Smooth muscle cell (in vitro differentiated cells): Measurements from ENCODE around the gene KLK7. TPM values are rescaled to one million over a fixed set of nuclear protein-coding genes. Genes with fewer than 3 reads are reported as not detected.

Experiments used
- DNase-seq: peaks from one replicate; lab custom pipeline; 2025; ENCODE audit not compliant: unreplicated experiment; lab: John Stamatoyannopoulos, UW
- H2AFZ ChIP-seq: fragments of 200-600 bp; sonication (generic); 2 replicates; pipeline ENCODE4 v1.6.0; 2016; ENCODE audit warnings: antibody characterized with exemption, low read depth, mild to moderate bottlenecking
- H3F3A ChIP-seq: fragments of 200-600 bp; sonication (generic); 2 replicates; pipeline ENCODE4 v1.6.0; 2017; ENCODE audit warnings: antibody characterized with exemption, low read depth
- H3K27ac ChIP-seq: fragments of 200-600 bp; sonication (generic); 2 replicates; pipeline ENCODE4 v1.5.1; 2016; ENCODE audit warnings: low read depth, mild to moderate bottlenecking
- H3K27me3 ChIP-seq: fragments of 200-600 bp; sonication (generic); 2 replicates; pipeline ENCODE4 v1.6.1; 2016; ENCODE audit warnings: low read depth, mild to moderate bottlenecking
- H3K36me3 ChIP-seq: fragments of 200-600 bp; sonication (generic); 2 replicates; pipeline ENCODE4 v1.5.1; 2016; ENCODE audit warnings: low read depth
- H3K4me1 ChIP-seq: fragments of 200-600 bp; sonication (generic); 2 replicates; pipeline ENCODE4 v1.5.1; 2016; ENCODE audit warnings: low read depth
- H3K4me2 ChIP-seq: fragments of 200-600 bp; sonication (generic); 2 replicates; pipeline ENCODE4 v1.6.0; 2016; ENCODE audit warnings: mild to moderate bottlenecking
- H3K4me3 ChIP-seq: fragments of 200-600 bp; sonication (generic); 2 replicates; pipeline ENCODE4 v1.5.1; 2016; ENCODE audit warnings: mild to moderate bottlenecking
- H3K79me2 ChIP-seq: fragments of 200-600 bp; sonication (generic); 2 replicates; pipeline ENCODE4 v1.6.0; 2016; ENCODE audit warnings: low read depth, mild to moderate bottlenecking
- H3K9ac ChIP-seq: fragments of 200-600 bp; sonication (generic); 2 replicates; pipeline ENCODE4 v1.6.0; 2016; ENCODE audit warnings: low read depth
- H3K9me3 ChIP-seq: fragments of 200-600 bp; sonication (generic); replicated peaks from 2 replicates; pipeline ENCODE4 v1.5.1; 2016; ENCODE audit warnings: low read depth
- H4K20me1 ChIP-seq: fragments of 200-600 bp; sonication (generic); 2 replicates; pipeline ENCODE4 v1.6.0; 2016; ENCODE audit warnings: low read depth
- CTCF ChIP-seq: fragments of 200-600 bp; sonication (generic); IDR thresholded peaks from 2 replicates; pipeline ENCODE4 v1.5.1; 2017; ENCODE audit warnings: borderline replicate concordance, mild to moderate bottlenecking, antibody characterized with exemption; ENCODE audit not compliant: insufficient read depth, poor library complexity, severe bottlenecking
- WGBS: methylation state at CpG from one replicate; pipeline ENCODE4 v1.1.7; 2016; ENCODE audit warnings: low lambda C conversion rate; 5-methylcytosine and 5-hydroxymethylcytosine counted together
- polyA plus RNA-seq: library from polyadenylated mRNA; unstranded; fragments of >200 nt; fragmentation: Nextera tagmentation; extraction: Ambion mirVana; gene quantifications from 2 replicates; pipeline ENCODE4 v1.2.1, GENCODE V29; 2016
- total RNA-seq: library from RNA; depleted of rRNA; stranded (reverse); fragments of >200 nt; gene quantifications from 2 replicates; pipeline ENCODE4 v1.2.3, GENCODE V29; 2014

Gene KLK7
- total and polyA plus RNA-seq, 2 experiments from 2014 or later: 0.25 TPM; not detected in 1

- H3K27me3 ChIP-seq: no peaks in the 10 kb centered on the region
- H3K9me3 ChIP-seq: no peaks in the 10 kb centered on the region
- H3F3A ChIP-seq: no peaks in the 10 kb centered on the region
- peak overlapping the region; percentile 8 for H3K9ac ChIP-seq
- H4K20me1 ChIP-seq: no peaks in the 10 kb centered on the region
- peak overlapping the region; percentile 49 for H3K27ac ChIP-seq
- no peak for DNase-seq
- H3K36me3 ChIP-seq: no peaks in the 10 kb centered on the region
- H2AFZ ChIP-seq: no peak overlapping the region
- H3K4me2 ChIP-seq: no peak overlapping the region
- WGBS: 44% methylated on average over 18 of the region's 20 CpGs
- H3K79me2 ChIP-seq: no peaks in the 10 kb centered on the region
- no peak for TF ChIP-seq CTCF
- no peaks in the 10 kb centered on the region for H3K4me1 ChIP-seq
- H3K4me3 ChIP-seq: no peak overlapping the region
These were observed 15.6 kb downstream of the KLK7 start for GRCh38 chr19:50967929-50968715.

GRCh38 chr19:50964266-50964665, 19.5 kb downstream of the KLK7 start:
- H3K27me3 ChIP-seq: no peaks in the 10 kb centered on the region
- H3K9me3 ChIP-seq: no peaks in the 10 kb centered on the region
- no peak overlapping the region for H3K4me3 ChIP-seq
- no peak overlapping the region for H3K9ac ChIP-seq
- no peak overlapping the region for H3K27ac ChIP-seq
- H3K4me2 ChIP-seq: no peak overlapping the region
- H2AFZ ChIP-seq: no peak overlapping the region
- no peaks in the 10 kb centered on the region for H4K20me1 ChIP-seq
- no peaks in the 10 kb centered on the region for H3K79me2 ChIP-seq
- no peaks in the 10 kb centered on the region for H3F3A ChIP-seq
- no peaks in the 10 kb centered on the region for H3K36me3 ChIP-seq
- H3K4me1 ChIP-seq: no peaks in the 10 kb centered on the region
- TF ChIP-seq CTCF: no peak
- WGBS: 87% methylated on average over 3 of the region's 3 CpGs
- DNase-seq: no peak

GRCh38 chr19:50963381-50963780, 20.3 kb downstream of the KLK7 start:
- no peak for DNase-seq
- Histone ChIP-seq H4K20me1 (no peaks in the 10 kb centered on the region), H3K4me2 (no peak overlapping the region), H3K9me3 (no peaks in the 10 kb centered on the region), H3K4me3 (no peak overlapping the region), H3K4me1 (no peaks in the 10 kb centered on the region), H3K27me3 (no peaks in the 10 kb centered on the region), H3K79me2 (no peaks in the 10 kb centered on the region), H3K36me3 (no peaks in the 10 kb centered on the region), H3K9ac (no peak overlapping the region), H3K27ac (no peak overlapping the region), H3F3A (no peaks in the 10 kb centered on the region), H2AFZ (no peak overlapping the region)
- WGBS: 92% methylated on average over 6 of the region's 6 CpGs
- no peak for TF ChIP-seq CTCF

- Histone ChIP-seq H3K27ac (no peak overlapping the region), H3K27me3 (no peaks in the 10 kb centered on the region), H3K9ac (no peak overlapping the region), H3F3A (no peaks in the 10 kb centered on the region), H3K4me1 (no peaks in the 10 kb centered on the region), H3K36me3 (no peaks in the 10 kb centered on the region), H3K4me2 (no peak overlapping the region), H3K79me2 (no peaks in the 10 kb centered on the region), H3K4me3 (no peak overlapping the region), H4K20me1 (no peaks in the 10 kb centered on the region), H3K9me3 (no peaks in the 10 kb centered on the region), H2AFZ (no peak overlapping the region)
- no peak for TF ChIP-seq CTCF
- WGBS: 95% methylated on average over 1 of the region's 1 CpG
- no peak for DNase-seq
These were observed 21.5 kb downstream of the KLK7 start for GRCh38 chr19:50962245-50962644.
